Body of pancreas (tissue), 4 donors: ENCODE measurements around the gene TUNAR.

Experiments
- CTCF ChIP-seq, 7 experiments: fragments of 450-650 bp in 4 of 7; fragments of 200-600 bp in 3 of 7; sonication (generic) in 3 of 7; IDR thresholded peaks; one replicate each; pipeline ENCODE4 v1.5.1; 2016 to 2019; ENCODE audit warnings: antibody characterized with exemption in 7 of 7
- POLR2A ChIP-seq, 3 donors: fragments of 450-650 bp; IDR thresholded peaks; one replicate each; pipeline ENCODE4 v1.6.1; 2016; ENCODE audit warnings: antibody characterized with exemption in 3 of 3, mild to moderate bottlenecking in 2 of 3

- TF ChIP-seq CTCF (IDR thresholded peaks at IDR 0.05) (no peak), POLR2A (IDR thresholded peaks at IDR 0.05) (no peak)
Observed at GRCh38 chr14:95857275-95857674, 19.4 kb upstream of the TUNAR start.
